HG03139 (cell line): Measurements from ENCODE around the gene S100A3.
"Not testable (repeated sequence)": the region's sequence is repeated elsewhere in the genome, so short reads cannot be mapped to it uniquely, and the experiment has no call there.

ENCODE experiments used
- ATAC-seq: cut with Tn5 transposase; IDR thresholded peaks from one replicate; pipeline ENCODE4 v1.9.1; 2021; ENCODE audit not compliant: unreplicated experiment

The S100A3 gene

DNA sequence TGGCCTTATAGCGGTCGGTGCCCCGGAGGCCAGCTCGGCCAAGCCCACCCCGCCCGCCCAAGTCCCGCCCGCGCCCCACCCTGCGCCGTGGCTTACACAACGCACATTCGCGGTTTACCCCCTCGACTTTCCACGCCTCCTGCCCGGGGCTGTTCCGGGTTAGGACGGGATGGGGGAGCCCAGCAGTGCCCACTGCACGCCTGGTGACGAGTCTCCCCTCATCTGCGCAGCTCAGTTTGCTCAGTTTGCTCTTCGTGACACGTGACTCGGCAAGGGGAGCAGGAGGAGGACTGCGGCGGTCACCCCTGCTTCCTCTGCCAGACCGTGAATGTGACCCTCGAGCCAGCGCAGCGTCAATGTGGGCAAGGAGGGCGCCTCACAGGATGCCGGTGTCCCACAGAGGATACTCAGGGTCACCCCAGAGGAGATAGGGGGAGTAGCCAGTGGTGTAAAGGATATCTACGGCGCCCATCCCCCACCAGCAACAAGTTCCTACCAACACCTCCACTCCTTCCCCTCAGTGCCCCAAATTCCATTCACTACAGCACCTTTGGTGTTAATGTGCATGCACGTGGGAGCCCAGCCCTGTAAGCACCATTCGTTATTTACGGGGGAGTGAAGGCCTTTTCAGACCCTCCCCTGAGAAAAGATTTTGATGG lies 12.9 kb downstream of the S100A3 start:
- no peak for ATAC-seq

GRCh38 chr1:153535242-153536011 lies 13.6 kb downstream of the S100A3 start, which contains the start of gene S100A6:
Gene S100A6, minus strand, starts transcription at chr1:153535991. Its CDS starts 652 bp downstream, at chr1:153535339.
- no peak for ATAC-seq

- ATAC-seq: no peak
Measured at GRCh38 chr1:153534925-153535241, 14.2 kb downstream of the S100A3 start.

- ATAC-seq: no peak
Measured at GRCh38 chr1:153534226-153534924, 14.7 kb downstream of the S100A3 start.

- no peak for ATAC-seq
Measured at GRCh38 chr1:153533689-153534201, 15.3 kb downstream of the S100A3 start.

- no peak for ATAC-seq
Measured at GRCh38 chr1:153532769-153533599, 16.1 kb downstream of the S100A3 start.

DNA sequence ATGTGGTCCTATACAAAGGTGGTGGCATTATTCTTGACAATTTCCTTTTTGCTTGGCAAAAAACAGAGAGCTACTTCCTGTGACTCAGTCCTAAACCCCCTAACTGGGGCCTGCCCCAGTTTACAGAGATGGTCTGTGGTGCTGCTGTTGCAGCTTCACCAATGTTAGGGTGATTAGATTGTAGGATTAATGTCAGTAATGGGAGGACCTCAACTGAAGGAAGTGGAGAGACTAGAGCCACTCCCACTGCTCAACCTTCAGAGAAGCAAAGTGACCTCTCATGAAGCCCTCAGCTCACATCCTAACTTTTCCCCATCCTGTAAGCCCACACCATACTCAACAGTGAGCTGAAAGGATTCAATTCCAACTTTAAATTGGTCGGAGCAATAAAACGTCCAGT lies 16.9 kb downstream of the S100A3 start:
- no peak for ATAC-seq

GRCh38 chr1:153531638-153532037 lies 17.4 kb downstream of the S100A3 start:
- no peak for ATAC-seq

DNA sequence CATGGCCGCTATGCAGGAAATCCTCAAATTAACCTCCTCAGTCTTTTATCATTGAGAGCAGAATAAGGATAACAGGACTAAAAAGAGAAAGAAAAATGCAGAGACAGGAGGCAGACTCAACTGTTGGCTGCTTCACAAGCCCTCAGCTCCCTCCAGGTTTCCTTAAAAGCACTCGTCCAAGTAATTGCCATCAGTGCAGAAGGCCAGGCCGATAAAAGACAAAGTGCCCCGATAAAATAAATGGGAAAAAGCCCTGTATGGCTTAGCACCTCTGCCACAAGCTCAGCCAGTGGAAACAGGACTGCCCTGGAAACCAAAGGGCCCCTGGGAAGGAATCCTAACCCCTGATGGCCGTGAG lies 21.4 kb downstream of the S100A3 start:
- ATAC-seq: no peak

GRCh38 chr1:153527023-153527682 lies 21.9 kb downstream of the S100A3 start:
- ATAC-seq: no peak

DNA sequence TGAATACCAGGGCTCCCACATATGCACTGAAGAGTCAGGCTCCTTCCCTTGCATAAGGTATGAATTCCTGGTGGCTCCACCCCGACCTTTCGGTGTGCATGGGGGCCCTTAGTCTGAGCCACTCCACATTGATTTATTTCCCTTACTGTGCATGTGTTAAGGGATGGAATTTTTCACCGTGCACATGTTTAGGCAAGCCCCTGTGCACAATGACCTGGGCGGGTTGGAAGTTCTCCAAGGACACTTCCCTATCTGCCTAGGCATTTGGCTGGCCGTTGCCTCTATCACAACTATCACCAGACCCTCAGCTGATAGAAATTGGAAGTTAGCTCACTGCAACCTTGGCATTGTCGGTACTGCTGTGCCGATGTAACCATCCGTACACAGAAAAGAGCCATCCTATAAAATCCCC lies 22.9 kb downstream of the S100A3 start:
- no peak for ATAC-seq

DNA sequence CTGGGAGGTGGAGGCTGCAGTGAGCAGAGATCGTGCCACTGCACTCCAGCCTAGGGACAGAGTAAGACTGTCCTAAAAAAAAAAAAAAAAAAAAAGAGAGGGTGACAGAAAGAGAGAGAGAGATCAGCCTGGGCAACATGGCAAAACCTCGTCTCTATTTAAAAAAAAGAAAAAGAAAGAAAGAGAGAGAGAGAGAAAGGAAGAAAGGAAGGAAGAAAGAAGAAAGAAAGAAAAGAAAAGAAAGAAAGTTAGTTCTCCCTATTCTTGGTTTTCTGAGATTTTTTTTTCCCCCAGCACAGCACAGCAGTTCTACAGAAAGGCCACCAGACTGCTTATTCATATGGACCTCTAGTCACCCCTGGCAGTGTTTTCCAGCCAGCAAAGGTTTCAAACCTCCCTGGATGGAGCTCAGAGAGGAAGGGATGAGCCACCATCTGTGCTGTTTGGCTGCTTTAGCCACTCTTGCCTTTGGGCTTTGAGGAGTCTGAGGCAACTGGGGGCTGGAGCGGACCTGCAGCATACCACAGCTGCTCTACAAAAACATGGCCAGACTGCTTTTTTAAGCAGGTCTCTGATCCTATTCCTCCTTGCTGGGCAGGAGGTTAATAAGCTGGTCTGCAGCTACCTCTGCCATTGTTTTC lies 23.9 kb downstream of the S100A3 start:
- ATAC-seq: no peak

- not testable (repeated sequence) for ATAC-seq
Measured at GRCh38 chr1:153522353-153523048, 26.6 kb downstream of the S100A3 start.

DNA sequence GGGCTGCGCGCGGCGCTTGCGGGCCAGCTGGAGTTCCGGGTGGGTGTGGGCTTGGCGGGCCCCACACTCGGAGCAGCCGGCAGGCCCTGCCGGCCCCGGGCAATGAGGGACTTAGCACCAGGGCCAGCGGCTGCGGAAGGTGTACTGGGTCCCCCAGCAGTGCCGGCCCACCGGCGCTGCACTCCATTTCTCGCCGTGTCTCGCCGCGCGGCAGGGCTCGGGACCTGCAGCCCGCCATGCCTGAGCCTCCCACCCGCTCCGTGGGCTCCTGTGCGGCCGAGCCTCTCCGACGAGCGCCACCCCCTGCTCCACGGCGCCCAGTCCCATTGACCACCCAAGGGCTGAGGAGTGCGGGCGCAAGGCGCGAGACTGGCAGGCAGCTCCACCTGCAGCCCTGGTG lies 27.2 kb downstream of the S100A3 start:
- ATAC-seq: not testable (repeated sequence)

DNA sequence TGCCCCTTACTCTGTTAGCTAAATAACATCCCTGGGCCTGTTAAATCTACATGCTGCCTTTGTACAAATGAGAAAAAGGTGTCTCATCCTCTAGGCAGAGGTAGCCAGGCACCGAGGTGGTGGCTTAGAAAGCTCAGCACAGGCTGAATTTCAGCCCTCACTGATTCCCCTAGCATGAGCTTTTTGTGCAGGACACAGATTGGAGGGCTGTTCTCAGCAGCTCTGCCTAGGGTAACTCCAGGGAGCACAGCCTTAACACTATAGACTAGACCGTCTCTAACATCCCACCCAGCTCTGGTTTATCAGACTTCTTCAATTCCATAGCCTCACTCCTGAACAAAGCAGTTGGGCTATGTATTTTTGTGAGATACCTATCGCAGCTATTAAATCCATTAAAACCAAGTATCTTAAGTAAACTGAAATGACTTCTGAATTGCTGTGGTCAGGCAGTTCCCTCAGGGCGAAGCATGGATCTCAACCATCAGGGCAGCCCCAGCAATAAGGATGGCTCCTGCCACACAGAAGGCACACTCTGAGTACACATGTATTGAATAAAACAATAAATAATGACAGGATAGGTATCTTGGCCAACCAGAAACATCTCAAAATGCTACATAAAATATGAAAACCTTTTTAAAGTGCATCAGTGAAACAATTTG lies 28.1 kb downstream of the S100A3 start:
- no peak for ATAC-seq

DNA sequence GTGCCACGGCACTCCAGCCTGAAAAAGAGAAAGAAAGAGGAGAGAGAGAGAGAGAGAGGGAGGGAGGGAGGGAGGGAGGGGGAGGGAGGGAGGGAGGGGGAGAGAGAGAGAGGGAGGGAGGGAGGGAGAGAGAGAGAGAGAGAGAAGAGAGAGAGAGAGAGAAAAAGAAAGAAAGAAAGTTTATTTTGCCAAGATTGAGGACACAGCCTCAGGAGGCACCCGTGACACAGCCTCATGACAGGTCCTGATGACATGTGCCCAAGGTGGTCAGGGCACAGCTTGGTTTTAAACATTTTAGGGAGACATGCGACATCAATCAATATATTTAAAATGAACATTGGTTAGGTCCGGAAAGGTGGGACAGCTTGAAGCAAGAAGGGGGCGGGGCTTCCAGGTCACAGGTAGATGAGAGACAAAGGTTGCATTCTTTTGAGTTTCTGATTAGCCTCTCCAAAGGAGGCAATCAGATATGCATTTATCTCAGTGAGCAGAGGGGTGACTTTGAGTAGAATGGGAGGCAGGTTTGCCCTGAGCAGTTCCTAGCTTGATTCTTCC lies 28.8 kb downstream of the S100A3 start:
- not testable (repeated sequence) for ATAC-seq

GRCh38 chr1:153519242-153519641 lies 29.8 kb downstream of the S100A3 start:
- ATAC-seq: no peak
